HepG2 (cell line): ENCODE data around the gene MIF. TPM values are rescaled to one million over a fixed set of nuclear protein-coding genes. Genes with fewer than 3 reads are reported as not detected.

Experiments used
- ATAC-seq: fragments of 200-7000 bp; cut with Tn5 transposase; 3 replicates; pipeline ENCODE4 v1.9.1; 2020; ENCODE audit warnings: mild to moderate bottlenecking, moderate library complexity
- BruUV-seq: library from RNA; stranded (reverse); fragments of 400-500 nt; replicated peaks from 2 replicates; lab custom pipeline; 2021; lab: Mats Ljungman, UMichigan
- CTCF ChIA-PET: fragments of 300-600 bp; formaldehyde crosslinking; extraction: SDS; loops from one replicate; lab custom pipeline; 2021; ENCODE audit warnings: low total read pairs, inconsistent platforms, low intra/inter-chr PET ratio; lab: Yijun Ruan, JAX
- POLR2A ChIA-PET: fragments of 350-600 bp; sonication (Branson Sonifier 250); formaldehyde crosslinking; loops from one replicate; lab custom pipeline; 2020; ENCODE audit warnings: antibody characterized with exemption, inconsistent platforms; lab: Yijun Ruan, JAX
- DNase-seq: peaks from one replicate; pipeline ENCODE4 v3.0.0-alpha.2; 2015; ENCODE audit warnings: low spot score
- FAIRE-seq: peaks from 3 replicates; lab custom pipeline; 2011; peaks lifted over from hg19 to GRCh38; lab: Jason Lieb, UNC
- H2AFZ ChIP-seq: one replicate; pipeline ENCODE4 v1.6.1; 2011; ENCODE audit warnings: low read length, inconsistent platforms
- H3K27ac ChIP-seq: fragments of 300-600 bp; 3 replicates; pipeline ENCODE4 v1.8.0; 2011; ENCODE audit warnings: mixed run types, mild to moderate bottlenecking, mixed read lengths, low read length, inconsistent platforms; ENCODE audit not compliant: insufficient read depth; ENCODE audit errors: extremely low read length
- H3K27me3 ChIP-seq, 2 experiments: fragments of 200-600 bp in 1 of 2; 2 replicates in 1 of 2; 3 replicates in 1 of 2; pipeline versions ENCODE4 v1.6.0 to v1.8.0; 2011; ENCODE audit warnings: low read length in 2 of 2, mild to moderate bottlenecking in 2 of 2, moderate library complexity in 2 of 2, inconsistent platforms in 1 of 2; ENCODE audit not compliant: insufficient read depth in 2 of 2, control insufficient read depth in 1 of 2
- H3K36me3 ChIP-seq, 2 experiments: fragments of 200-600 bp in 1 of 2; replicated peaks in 1 of 2; 2 replicates in 1 of 2; 3 replicates in 1 of 2; pipeline versions ENCODE4 v1.5.1 to v1.8.0; 2011; ENCODE audit warnings: low read length in 2 of 2, inconsistent platforms in 1 of 2; ENCODE audit not compliant: insufficient read depth in 2 of 2, control insufficient read depth in 1 of 2
- H3K4me1 ChIP-seq: 2 replicates; pipeline ENCODE4 v1.5.1; 2012; ENCODE audit warnings: low read length, inconsistent platforms; ENCODE audit not compliant: insufficient read depth
- H3K4me2 ChIP-seq: 2 replicates; pipeline ENCODE4 v1.6.0; 2011; ENCODE audit warnings: low read depth, low read length, inconsistent platforms
- H3K4me3 ChIP-seq, 3 experiments: fragments of 200-600 bp in 1 of 3; sonication (generic), shearing (Covaris generic) in 1 of 3; replicated peaks in 1 of 3; 2 replicates each; pipeline ENCODE4 v1.5.1; 2011 to 2016; ENCODE audit warnings: low read length in 3 of 3, inconsistent platforms in 2 of 3, low read depth in 2 of 3, mild to moderate bottlenecking in 2 of 3, control low read depth in 1 of 3, mixed read lengths in 1 of 3; ENCODE audit not compliant: insufficient read depth in 1 of 3
- H3K79me2 ChIP-seq: one replicate; pipeline ENCODE4 v1.6.1; 2011; ENCODE audit warnings: low read length, inconsistent platforms; ENCODE audit not compliant: insufficient read depth
- H3K9ac ChIP-seq: 2 replicates; pipeline ENCODE4 v1.6.0; 2011; ENCODE audit warnings: mild to moderate bottlenecking, low read depth, low read length, inconsistent platforms; ENCODE audit not compliant: insufficient read depth
- H3K9me3 ChIP-seq: 2 replicates; pipeline ENCODE4 v1.5.1; 2012; ENCODE audit warnings: mild to moderate bottlenecking, low read length
- H4K20me1 ChIP-seq: 2 replicates; pipeline ENCODE4 v1.6.0; 2011; ENCODE audit warnings: inconsistent platforms, mild to moderate bottlenecking, low read length, moderate library complexity; ENCODE audit not compliant: insufficient read depth
- ETS1 ChIP-seq: sonication (generic); formaldehyde crosslinking; IDR thresholded peaks from 2 replicates; pipeline ENCODE4 v1.4.0; 2020; ENCODE audit warnings: missing genetic modification reagents
- HNRNPH1 ChIP-seq: fragments of 200-400 bp; formaldehyde crosslinking; optimal IDR thresholded peaks from 2 replicates; pipeline ENCODE3; 2017; ENCODE audit warnings: mild to moderate bottlenecking, low read depth, low read length
- MAX ChIP-seq: IDR thresholded peaks from 2 replicates; pipeline ENCODE4 v1.6.1; 2012; ENCODE audit warnings: inconsistent platforms
- NFYC ChIP-seq: IDR thresholded peaks from 2 replicates; pipeline ENCODE4 v1.6.1; 2016; ENCODE audit warnings: missing genetic modification reagents, missing compliant biosample characterization
- NRL ChIP-seq: sonication (generic); formaldehyde crosslinking; IDR thresholded peaks from 2 replicates; pipeline ENCODE4 v1.5.0; 2020; ENCODE audit warnings: missing genetic modification reagents, mild to moderate bottlenecking, moderate library complexity, borderline replicate concordance
- TFDP1 ChIP-seq: IDR thresholded peaks from 2 replicates; pipeline ENCODE4 v1.6.1; 2016; ENCODE audit warnings: missing compliant biosample characterization, missing genetic modification reagents, borderline replicate concordance
- XBP1 ChIP-seq: sonication (generic); formaldehyde crosslinking; IDR thresholded peaks from 2 replicates; pipeline ENCODE4 v1.5.0; 2020; ENCODE audit warnings: missing genetic modification reagents
- ZC3H13 ChIP-seq: sonication (generic); formaldehyde crosslinking; IDR thresholded peaks from 2 replicates; pipeline ENCODE4 v1.8.1; 2023; ENCODE audit warnings: mild to moderate bottlenecking, missing genetic modification reagents, moderate library complexity
- ZNF264 ChIP-seq: sonication (generic); formaldehyde crosslinking; IDR thresholded peaks from 2 replicates; pipeline ENCODE4 v1.4.0; 2020; ENCODE audit warnings: missing genetic modification reagents
- ZNF367 ChIP-seq: sonication (generic); formaldehyde crosslinking; IDR thresholded peaks from 2 replicates; pipeline ENCODE4 v1.4.0; 2020; ENCODE audit warnings: missing genetic modification reagents, borderline replicate concordance
- ZNF383 ChIP-seq: sonication (generic); formaldehyde crosslinking; IDR thresholded peaks from 2 replicates; pipeline ENCODE4 v1.4.0; 2020; ENCODE audit warnings: missing genetic modification reagents, mild to moderate bottlenecking, borderline replicate concordance
- ZNF451 ChIP-seq: sonication (generic); formaldehyde crosslinking; IDR thresholded peaks from 2 replicates; pipeline ENCODE4 v1.5.0; 2020; ENCODE audit warnings: mild to moderate bottlenecking, missing genetic modification reagents
- ZNF468 ChIP-seq: sonication (generic); formaldehyde crosslinking; IDR thresholded peaks from 2 replicates; pipeline ENCODE4 v1.8.0; 2022; ENCODE audit warnings: mild to moderate bottlenecking, moderate library complexity, missing genetic modification reagents
- ZNF562 ChIP-seq: sonication (generic); formaldehyde crosslinking; IDR thresholded peaks from 2 replicates; pipeline ENCODE4 v1.8.0; 2022; ENCODE audit warnings: missing genetic modification reagents, borderline replicate concordance
- WGBS: methylation state at CpG from one replicate; pipeline ENCODE4 v1.1.6; 2017; ENCODE audit warnings: low lambda C conversion rate; 5-methylcytosine and 5-hydroxymethylcytosine counted together
- in situ Hi-C: cut with HindIII; loops from 2 replicates; pipeline ENCODE4 v1.10.0; 2017; ENCODE audit warnings: low pct_unique_long_range_greater_than_20kb; ENCODE audit not compliant: extremely low pct_ligation_motif_present
- intact Hi-C: fragments of 100-400 bp; cut with micrococcal nuclease; formaldehyde crosslinking; loops from one replicate; pipeline ENCODE4 v1.10.0; 2022; ENCODE audit not compliant: unreplicated experiment
- polyA plus RNA-seq, 8 experiments: library from polyadenylated mRNA; depleted of rRNA in 3 of 8; stranded (reverse) in 7 of 8; unstranded in 1 of 8; fragments of >200 nt; fragmentation: Illumina TruSeq in 4 of 8; extraction: Trizol in 4 of 8; gene quantifications; 2 replicates each; pipeline versions ENCODE4 v1.2.1 to v1.2.3, GENCODE V29; 2011 to 2016; ENCODE audit warnings: low read depth in 4 of 8, missing spikeins in 1 of 8, mixed read lengths in 1 of 8; ENCODE audit not compliant: insufficient read depth in 1 of 8
- total RNA-seq, 5 experiments: library from RNA; depleted of rRNA; stranded (reverse); fragments of >200 nt; fragmentation: Illumina TruSeq; extraction: Trizol; gene quantifications; 2 replicates each; pipeline ENCODE4 v1.2.3, GENCODE V29; 2016; ENCODE audit warnings: low read depth in 1 of 5
- TF ChIP-seq, protein P1 (sequence below): sonication (generic); formaldehyde crosslinking; IDR thresholded peaks from 2 replicates; pipeline ENCODE4 v1.8.0; 2023; ENCODE audit warnings: mild to moderate bottlenecking, missing genetic modification reagents

MIF gene
- total and polyA plus RNA-seq, 2 of the 13 experiments (the other 11 are each of a cell fraction or from before 2014, with no cell fraction given), result 634 to 675 TPM

GRCh38 chr22:23925020-23925606 lies 30.9 kb downstream of the MIF start:
- no peaks in the 10 kb centered on the region for H4K20me1 ChIP-seq
- intact Hi-C loops (no loop called here), in situ Hi-C loops (loop anchor here (5.0 kb wide), 1 partner anchor 42 kb away; the partner anchor contains the start of gene DDTL)
- H3K79me2 ChIP-seq, result no peaks in the 10 kb centered on the region
- H3K4me3 ChIP-seq, result no peak overlapping the region
- peak; percentile 0 for DNase-seq
- no peak for TF ChIP-seq MAX
- TF ChIP-seq ZNF562 (CRISPR knock-in tag), result 0 out of 2 replicates have a peak, but pooled peaks have one; percentile 20
- no peak overlapping the region for H3K27ac ChIP-seq
- H2AFZ ChIP-seq, result no peak overlapping the region
- no peak overlapping the region for H3K9ac ChIP-seq
- no peaks in the 10 kb centered on the region for H3K27me3 ChIP-seq
- peaks cover 30% of the 10 kb centered on the region for H3K4me1 ChIP-seq
- CTCF ChIA-PET, result no interaction called here
- BruUV-seq, result no TSS peak
- ATAC-seq, result no peak
- no peak for FAIRE-seq
- 94% methylated on average over 5 of the region's 6 CpGs for WGBS
- H3K4me2 ChIP-seq, result no peak overlapping the region
- peaks cover under 1% of the 10 kb centered on the region; the same call in 1 of the 2 replicates for H3K9me3 ChIP-seq
- POLR2A ChIA-PET, result no interaction called here
- peaks cover 6 to 36% of the 10 kb centered on the region in 2 experiments for H3K36me3 ChIP-seq

- H3K4me2 ChIP-seq, result no peak overlapping the region
- BruUV-seq, result no TSS peak
- H3K27ac ChIP-seq, result no peak overlapping the region
- H3K27me3 ChIP-seq, result no peaks in the 10 kb centered on the region
- DNase-seq, result no peak
- peaks cover 18% of the 10 kb centered on the region for H3K4me1 ChIP-seq
- H2AFZ ChIP-seq, result no peak overlapping the region
- ATAC-seq, result no peak
- 75% methylated on average over 14 of the region's 14 CpGs for WGBS
- FAIRE-seq, result no peak
- intact Hi-C loops (no loop called here), in situ Hi-C loops (loop anchor here (5.0 kb wide), 1 partner anchor 41 kb away; the partner anchor contains the start of gene DDTL)
- ChIA-PET CTCF (no interaction called here), POLR2A (interaction anchor here (0.9 kb wide), 1 partner anchor 32 kb away, joined by 4 read pairs; the partner anchor contains the start of gene MIF)
- peaks cover 7% of the 10 kb centered on the region for H3K9me3 ChIP-seq
- peaks cover 8 to 36% of the 10 kb centered on the region in 2 experiments for H3K36me3 ChIP-seq
- no peaks in the 10 kb centered on the region for H4K20me1 ChIP-seq
- no peak overlapping the region for H3K9ac ChIP-seq
- H3K79me2 ChIP-seq, result no peaks in the 10 kb centered on the region
- no peak overlapping the region for H3K4me3 ChIP-seq
- TF ChIP-seq ZNF264 (CRISPR knock-in tag) (no peak), ZNF367 (CRISPR knock-in tag) (no peak), TFDP1 (CRISPR knock-in tag) (no peak), ZNF451 (CRISPR knock-in tag) (no peak), ZC3H13 (CRISPR knock-in tag) (no peak), ZNF383 (CRISPR knock-in tag) (no peak), XBP1 (CRISPR knock-in tag) (no peak), ETS1 (no peak), HNRNPH1 (no peak), NFYC (no peak), NRL (no peak), ZNF468 (CRISPR knock-in tag) (no peak)
- TF ChIP-seq, protein P1, sequence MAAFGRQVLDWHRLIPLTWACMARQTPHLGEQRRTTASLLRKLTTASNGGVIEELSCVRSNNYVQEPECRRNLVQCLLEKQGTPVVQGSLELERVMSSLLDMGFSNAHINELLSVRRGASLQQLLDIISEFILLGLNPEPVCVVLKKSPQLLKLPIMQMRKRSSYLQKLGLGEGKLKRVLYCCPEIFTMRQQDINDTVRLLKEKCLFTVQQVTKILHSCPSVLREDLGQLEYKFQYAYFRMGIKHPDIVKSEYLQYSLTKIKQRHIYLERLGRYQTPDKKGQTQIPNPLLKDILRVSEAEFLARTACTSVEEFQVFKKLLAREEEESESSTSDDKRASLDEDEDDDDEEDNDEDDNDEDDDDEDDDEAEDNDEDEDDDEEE (CRISPR knock-in tag), result no peak
Observed at GRCh38 chr22:23926561-23926960, 32.4 kb downstream of the MIF start.
